NCI-H2081 treated with DMSO at 0.1 percent for 48 hours (cell line): Measurements from ENCODE around the gene PBRM1.
"Not testable (repeated sequence)": the region's sequence is repeated elsewhere in the genome, so short reads cannot be mapped to it uniquely, and the experiment has no call there.

Experiments used
- DNase-seq: peaks from one replicate; lab custom pipeline; 2025; lab: John Stamatoyannopoulos, UW

The PBRM1 gene

DNA sequence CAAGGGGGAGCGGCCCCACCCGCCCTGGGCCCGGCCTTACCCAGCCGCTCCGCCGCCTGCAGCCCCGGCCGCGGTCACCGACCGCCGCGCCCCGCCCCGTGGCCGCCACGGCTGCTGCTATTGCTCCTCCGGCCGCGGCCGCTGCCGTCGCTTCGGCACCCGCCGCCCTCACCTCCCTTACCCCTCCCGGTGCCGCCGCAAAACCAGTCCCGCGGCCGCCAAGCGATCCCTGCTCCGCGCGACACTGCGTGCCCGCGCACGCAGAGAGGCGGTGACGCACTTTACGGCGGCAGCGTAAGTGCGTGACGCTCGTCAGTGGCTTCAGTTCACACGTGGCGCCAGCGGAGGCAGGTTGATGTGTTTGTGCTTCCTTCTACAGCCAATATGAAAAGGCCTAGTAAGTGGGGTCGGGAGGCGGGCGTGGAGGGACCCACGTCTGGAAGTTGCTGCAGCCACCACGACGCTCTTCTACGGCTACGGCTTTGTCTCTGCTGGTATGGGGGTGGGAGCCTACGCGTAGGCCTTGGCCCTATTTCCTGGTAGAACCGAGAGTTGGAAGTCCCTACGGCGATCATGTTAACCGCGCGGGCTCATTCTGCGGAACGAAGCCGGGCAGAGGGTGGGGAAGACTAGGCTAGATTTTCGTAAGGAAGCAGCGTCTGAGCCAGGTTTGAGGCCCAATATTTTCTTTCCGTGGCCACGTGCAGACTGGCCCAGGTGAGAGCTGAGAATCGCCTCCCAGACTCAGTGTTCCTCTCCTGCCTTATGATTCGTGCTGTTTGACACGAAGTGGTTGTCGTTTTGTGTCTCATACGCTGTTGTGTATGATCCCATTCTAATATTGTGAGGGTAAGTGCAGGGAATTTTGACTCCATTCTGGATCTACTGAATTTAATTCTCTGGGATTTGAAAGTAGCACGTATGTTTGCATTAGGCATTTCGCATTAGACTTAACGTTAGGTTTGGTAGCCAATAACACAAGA lies at the start of gene PBRM1, which contains the start of gene GNL3:
Gene PBRM1, minus strand, starts transcription at position 205 of the 983 bp plus-strand sequence.
Gene GNL3, plus strand, starts transcription at position 324 of the 983 bp plus-strand sequence. Its CDS starts 61 bp downstream, at position 385.
- peak; percentile 37 for DNase-seq

DNA sequence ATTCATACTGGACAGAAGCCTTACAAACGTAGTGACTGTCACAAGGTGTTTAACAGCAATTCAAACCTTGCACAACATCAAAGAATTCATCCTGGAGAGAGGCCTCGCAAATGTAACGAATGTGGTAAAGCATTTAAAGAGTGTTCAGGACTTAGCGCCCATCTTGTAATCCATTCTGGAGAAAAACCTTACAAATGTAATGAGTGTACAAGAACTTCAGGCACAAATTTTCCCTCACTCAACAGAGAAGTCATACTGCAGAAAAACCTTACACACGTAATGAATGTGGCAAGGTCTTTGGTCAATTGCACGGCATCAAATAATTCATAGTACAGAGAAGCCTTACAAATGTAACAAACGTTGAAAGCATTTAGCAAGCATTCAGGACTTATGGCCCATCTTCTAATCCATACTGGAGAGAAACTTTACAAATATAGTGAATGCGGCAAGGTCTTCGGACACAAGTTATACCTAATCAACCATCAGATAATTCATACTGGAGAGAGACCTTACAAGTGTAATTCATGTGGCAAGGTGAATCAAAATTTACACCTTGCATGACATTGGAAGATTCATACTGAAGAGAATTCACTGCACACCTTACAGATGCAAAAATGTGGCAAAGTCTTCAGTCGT lies 47.7 kb upstream of the PBRM1 start:
- DNase-seq: no peak

DNA sequence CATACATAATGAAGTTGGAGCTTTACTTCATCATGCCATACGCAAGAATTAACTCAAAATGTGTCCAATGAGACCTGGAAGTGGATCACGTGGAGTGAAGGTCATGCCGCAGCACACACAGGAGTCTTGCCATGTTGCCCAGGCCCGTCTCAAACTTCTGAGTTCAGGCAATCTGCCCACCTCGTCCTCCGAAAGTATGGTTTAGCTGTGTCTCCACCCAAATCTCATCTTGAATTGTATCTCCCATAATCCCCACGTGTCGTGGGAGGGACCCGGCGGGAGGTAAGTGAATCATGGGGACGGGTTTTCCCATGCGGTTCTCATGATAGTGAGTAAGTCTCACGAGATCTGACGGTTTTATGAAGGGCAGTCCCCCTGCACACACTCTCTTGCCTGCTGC lies 45.9 kb upstream of the PBRM1 start:
- DNase-seq: no peak

DNA sequence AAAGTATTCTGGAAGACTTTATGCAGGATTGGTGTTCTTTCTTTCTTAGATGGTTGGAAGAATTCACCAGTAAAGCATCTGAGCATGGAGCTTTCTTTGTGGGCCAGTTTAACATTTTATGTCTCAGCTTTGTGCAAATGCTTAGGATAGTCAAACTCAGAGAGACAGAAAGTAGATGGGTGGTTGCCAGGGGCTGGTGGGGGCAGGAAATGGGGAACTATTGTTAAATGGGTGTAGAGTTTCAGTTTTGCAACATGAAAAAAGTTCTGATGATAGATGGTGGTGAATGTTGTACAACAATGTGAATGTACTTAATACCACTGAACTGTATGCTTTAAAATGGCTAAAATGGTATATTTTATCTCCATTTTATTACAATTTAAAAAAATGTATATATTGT lies 45.0 kb upstream of the PBRM1 start:
- no peak for DNase-seq

DNA sequence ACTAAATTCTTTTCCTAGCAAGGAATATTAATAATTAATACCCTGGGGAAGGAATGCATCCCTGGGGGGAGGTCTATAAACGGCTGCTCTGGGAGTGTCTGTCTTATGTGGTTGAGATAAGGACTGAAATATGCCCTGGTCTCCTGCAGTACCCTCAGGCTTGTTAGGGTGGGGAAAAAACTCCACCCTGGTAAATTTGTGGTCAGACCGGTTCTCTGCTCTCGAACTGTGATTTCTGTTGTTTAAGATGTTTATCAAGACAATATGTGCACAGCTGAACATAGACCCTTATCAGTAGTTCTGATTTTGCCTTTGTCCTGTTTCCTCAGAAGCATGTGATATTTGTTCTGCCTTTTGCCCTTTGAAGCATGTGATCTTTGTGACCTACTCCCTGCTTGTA lies 43.0 kb upstream of the PBRM1 start:
- DNase-seq: not testable (repeated sequence)

DNA sequence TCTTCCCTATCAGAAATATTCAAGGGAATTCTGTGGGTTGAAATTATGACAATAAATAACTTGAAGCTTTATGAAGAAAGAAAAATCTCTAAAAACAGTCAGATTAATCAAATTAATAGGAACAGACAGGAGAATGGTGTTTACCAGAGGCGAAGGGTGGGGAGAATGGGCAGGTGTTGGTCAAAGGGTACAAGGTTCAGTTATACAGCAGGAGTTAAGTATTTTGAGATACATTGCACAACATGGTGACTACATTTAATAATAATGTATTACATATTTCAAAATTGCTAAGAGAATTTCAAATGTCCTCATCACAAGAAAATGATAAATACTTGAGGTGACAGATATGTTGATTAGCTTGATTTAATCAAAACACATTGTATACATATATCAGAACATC lies 38.8 kb upstream of the PBRM1 start:
- no peak for DNase-seq

DNA sequence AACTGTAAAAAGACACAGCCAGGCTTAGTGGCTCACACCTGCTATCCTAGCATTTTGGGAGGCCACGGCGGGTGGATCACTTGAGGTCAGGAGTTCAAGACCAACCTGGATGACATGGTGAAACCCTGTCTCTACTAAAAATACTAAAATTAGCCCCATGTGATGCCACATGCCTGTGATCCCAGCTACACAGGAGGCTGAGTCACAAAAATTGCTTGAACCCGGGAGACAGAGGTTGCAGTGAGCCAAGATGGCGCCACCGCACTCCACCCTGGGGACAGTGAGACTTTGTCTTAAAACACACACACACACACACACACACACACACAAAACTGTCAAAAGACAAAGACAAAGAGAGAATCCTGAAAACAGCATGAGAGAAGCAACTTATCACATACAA lies 38.2 kb upstream of the PBRM1 start:
- DNase-seq: no peak

DNA sequence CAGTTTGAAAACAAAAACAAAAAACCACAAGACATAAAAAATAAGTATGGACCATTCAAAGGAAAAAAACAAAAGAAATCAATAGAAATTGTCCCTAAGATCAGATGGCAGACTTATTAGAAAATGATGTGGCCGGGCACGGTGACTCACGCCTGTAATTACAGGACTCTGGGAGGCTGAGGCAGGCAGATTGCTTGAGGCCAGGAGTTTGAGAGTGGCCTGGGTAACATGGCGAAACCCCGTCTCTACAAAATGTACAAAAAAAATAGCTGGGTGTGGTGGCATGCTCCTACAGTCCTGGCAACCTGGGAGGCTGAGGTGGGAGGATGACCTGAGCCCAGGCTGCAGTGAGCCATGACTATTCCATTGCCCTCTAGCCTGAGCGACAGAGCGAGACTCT lies 36.8 kb upstream of the PBRM1 start:
- no peak for DNase-seq

DNA sequence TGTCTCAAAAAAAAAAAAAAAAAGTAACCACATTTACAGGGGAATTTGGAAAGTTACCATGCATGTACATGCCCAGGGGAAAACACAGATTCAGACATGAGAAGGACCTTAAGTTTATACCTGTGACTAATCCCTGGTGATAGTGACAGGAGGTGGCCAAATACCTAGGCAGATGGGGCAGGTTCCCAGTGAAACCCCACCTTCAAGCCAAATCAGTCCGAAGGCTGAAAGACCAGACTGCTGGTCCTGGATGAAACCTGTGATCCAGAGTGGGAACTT lies 36.0 kb upstream of the PBRM1 start:
- DNase-seq: no peak

DNA sequence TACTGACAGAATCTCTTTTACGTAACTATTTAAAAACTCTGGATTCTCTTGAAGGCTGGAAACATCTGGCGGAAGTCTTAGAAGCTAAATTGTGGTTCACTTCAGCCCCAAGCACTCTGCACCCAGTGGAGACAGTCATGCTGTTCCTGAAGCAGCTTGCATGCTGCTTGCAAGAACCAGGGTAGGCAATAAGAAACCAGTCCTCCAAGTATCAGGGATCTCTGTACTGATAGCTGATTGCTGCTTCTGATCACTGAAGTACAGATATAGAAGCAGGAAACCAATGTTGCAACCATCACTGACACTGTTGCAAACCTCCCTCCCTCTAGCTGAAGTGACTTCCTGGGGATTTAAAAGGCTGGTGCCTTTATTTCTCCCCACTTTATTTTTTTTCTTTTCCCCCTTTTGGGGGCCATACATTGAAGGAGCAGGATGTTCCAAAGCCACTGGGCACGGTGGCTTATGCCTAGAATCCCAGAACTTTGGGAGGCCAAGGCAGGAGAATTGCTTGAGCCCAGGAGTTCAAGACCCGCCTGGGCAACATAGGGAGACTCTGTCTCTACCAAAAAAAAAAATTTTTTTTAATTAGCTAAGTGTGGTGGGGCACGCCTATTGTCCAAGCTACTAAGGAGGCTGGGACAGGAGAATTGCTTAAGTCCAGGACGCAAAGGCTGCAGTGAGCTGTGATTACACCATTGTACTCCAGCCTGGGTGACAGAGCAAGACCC lies 35.5 kb upstream of the PBRM1 start:
- DNase-seq: no peak

DNA sequence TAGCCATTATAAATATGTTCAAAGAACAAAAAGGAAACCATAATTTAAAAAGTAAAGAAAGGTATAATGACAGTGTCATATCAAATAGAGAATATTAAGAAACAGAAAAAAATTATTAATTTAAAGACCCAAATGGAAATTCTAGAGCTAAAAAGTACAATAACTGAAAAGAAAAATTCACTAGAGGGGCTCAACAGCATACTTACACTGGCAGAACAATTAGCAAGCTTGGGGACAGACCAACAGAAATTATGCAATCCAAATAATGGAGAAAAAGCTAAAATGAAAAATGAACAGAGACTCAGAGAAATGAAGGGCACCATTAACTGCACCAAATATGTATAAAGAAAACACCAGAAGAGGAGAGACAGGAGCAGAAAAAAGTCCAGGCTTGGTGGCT lies 33.9 kb upstream of the PBRM1 start:
- DNase-seq: no peak

DNA sequence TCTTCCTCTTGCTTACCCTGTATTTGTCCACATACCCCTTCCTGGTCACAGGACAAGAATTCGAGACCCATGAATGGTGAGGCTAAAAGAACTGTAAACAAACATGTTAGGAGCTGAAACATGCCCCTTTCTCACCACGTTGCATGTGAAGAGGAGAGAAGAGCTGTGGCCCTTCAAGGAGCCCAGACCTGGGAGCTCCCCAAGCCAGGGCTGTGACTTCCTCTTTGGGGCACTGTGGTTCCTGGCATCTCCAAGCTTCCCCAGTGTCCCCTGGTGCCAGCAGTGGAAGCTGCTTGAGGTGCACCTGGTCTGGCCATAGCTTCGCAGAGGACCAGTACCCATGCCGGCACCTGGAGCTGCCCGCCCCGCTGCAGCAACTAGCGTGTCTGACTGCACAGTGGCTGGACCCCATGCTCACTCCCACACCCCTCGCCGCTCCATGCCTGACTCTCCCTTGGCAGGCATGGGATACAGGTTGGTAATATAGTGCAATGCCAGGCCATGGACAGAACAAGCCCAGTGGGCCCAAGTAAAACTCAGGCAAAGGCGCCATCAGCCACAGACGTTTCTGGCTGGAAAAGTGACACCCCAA lies 30.1 kb upstream of the PBRM1 start:
- no peak for DNase-seq

DNA sequence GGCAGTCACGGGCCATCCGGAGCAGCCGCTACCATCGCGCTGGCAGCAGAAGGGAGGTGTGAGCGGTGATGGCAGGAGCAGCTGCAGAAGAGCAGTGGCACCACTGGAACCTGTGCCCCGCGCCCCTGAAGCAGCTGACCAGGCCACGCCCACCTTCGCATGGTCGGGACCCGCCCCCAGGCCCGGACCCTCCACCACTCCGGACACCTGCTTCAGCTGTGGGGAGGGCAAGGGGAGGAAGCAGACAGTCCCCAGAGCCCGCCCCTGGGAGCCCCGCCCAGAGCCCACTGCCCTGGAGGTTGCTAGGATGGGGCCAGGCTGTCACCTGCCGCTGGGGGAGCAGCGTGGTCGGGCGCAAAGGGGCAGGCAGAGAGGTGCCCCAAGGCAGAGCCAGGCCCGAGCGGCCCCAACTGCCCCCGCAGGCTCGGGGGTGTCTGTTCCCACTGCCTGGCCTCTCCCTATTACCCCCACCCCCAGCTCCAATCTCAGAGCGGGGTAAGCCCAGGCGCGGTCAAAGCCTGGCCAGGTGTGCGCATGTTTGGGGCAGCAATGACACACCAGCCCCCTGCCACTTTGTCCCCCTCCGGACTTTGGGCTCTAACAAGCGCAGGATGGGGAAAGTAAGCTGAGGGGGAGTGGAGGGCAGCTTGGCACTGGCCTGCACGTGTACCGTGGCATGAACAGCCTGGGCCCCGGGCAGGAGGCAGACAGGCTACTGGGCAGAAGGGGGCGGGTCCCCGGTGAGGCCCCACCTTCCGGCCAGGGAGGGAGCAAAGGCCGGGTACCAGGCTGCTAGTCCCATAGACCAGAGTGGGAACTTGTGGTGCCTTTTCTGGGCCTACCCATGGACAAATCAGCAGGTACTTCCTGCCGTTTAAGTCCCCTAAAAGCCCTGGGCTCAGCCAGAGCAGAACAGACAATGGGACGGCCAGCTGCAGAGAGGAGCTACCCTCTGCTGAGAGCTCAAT lies 28.9 kb upstream of the PBRM1 start:
- DNase-seq: no peak

DNA sequence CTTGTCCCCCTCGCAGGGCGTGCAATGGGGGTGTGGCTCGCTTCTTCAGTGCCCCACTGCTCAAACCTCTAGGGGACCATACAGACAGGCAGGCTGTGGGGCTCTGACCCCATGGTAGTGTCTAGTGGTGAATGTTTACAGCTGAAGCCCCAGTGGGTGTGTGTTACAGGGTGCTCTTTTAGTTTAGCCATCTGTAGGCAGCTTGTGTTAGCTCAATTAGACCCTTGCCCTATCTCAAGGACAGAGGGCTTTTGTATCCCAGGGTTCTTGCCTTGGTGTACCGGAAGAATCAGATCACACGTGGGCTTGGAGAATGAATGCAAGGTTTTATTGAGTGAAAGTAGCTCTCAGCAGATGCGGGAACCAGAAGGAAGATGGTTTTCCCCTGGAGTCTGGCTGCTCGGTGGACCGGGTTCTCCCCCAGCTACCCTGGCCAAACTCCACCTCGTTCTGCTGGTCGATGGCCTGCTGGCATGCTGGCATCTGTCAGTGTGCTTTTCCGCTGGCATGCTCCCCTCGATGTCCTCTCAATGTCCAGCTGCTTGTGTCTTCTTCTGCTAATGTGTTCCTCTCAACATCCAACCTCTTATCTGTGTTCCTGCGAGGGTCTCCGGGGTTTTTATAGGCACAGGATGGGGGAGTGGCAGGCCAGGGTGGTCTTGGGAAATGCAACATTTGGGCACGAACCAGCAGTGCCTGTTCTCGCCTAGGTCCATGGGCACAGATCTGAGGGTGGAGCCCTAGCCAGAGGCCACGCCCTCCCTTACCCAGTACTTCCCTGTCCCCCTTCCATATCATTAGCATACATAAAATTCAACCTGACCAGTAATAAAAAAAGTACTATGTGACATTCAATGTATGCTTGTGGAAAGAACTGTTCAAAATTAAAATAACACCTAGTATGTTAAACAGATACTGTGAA lies 26.8 kb upstream of the PBRM1 start:
- no peak for DNase-seq

DNA sequence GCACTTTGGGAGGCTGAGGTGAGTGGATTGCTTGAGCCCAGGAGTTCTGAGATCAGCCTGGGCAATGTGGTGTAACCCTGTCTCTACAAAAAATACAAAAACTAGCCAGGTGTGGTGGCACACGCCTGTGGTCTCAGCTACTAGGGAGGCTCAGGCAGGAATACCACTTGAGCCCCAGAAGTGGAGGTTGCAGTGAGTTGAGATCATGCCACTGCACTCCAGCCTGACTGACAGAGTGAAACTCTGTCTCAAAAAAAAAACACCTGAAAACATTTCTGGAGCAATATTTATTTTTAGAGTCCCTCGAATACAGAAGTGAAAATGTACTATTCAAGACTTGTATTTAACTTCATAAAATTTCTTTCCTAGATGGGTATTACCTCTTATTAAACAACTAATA lies 24.8 kb upstream of the PBRM1 start:
- DNase-seq: no peak

DNA sequence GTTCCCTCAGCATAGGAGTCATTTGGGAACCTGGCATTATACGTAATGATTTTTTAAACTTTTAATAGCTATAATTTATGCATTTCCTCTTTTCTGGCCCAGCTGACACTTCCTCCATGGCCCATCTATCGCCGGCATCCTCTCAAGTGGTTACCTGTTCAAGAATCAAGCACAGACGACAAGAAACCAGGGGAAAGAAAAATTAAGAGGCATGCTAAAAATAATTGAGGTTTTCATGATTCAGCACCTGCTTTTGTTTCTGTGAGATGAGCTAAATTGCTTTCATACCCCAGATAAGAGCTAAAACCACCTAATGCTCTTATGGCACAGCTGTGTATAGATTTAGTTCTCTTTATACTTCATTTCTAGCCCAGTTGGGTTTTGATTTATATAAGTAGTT lies 21.9 kb upstream of the PBRM1 start:
- no peak for DNase-seq

DNA sequence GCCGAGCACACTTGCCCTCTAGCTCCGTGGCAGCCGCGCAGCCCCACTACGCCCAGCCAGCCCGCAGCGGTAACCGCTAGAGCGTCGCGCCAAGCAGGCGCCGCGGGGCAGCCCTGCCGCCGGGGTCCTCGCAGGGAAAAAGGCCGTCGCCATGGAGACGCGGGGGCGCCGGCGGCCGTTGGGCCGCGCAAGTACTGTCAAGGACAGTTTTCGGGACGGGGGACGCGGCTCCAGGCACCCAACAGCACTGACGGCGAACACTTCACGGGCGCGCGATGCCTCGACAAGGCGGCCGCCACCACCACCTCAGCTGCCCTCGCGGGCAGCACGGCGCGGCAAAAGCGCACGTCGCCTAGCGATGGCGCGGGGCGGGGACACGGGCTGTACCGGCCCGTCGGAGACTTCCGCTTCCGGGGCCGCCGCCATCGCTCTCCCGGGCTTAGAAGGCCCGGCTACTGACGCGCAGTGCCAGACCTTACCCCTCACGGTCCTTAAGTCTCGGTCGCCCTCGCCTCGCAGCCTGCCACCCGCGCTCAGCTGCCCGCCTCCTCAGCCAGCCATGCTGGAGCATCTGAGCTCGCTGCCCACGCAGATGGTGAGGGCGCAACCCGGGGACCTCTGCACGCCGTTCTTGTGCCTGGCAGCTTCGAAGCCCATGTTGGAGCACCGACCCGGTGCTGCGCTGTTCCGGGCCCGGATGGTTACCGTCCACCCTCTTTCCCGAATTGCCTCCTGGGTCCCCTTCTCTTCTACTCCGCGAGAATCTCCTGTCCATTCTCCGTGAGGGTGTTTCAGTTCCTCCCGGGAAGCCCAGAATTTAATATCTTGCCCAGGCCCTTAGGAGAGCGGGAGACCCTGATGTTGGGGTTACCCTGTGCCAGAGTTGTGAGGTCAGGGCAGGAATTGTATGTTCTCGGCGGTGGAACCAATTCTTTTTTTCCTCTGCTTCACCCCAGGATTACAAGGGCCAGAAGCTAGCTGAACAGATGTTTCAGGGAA lies 20.3 kb upstream of the PBRM1 start, which contains the start of the genes GLT8D1 and SPCS1:
Gene GLT8D1, minus strand, starts transcription at position 104 of the 999 bp plus-strand sequence. CDS start 5,331 bp downstream, outside the sequence.
Gene SPCS1, plus strand, starts transcription at position 419 of the 999 bp plus-strand sequence. Its CDS starts 141 bp downstream, at position 560.
- DNase-seq: no peak

DNA sequence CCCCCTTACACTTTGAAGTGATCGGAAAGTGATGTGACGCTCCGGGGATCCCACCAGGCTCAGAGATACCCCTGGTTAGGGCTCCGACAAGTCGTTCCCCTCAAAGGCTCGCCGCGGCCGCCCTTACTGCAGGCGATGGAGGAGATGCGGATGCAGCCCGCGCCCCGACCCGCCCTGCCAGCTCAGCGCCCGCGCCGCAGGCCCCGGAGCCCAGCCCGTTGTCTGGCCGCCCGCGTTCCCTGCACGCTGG lies 19.6 kb upstream of the PBRM1 start:
- no peak for DNase-seq
